HepG2 (cell line): ENCODE measurements around the gene MYO5A.

ENCODE experiments used
- E2F1 ChIP-seq: sonication (generic); formaldehyde crosslinking; IDR thresholded peaks from 2 replicates; pipeline ENCODE4 v1.5.0; 2020; ENCODE audit warnings: missing genetic modification reagents
- ETS1 ChIP-seq: sonication (generic); formaldehyde crosslinking; IDR thresholded peaks from 2 replicates; pipeline ENCODE4 v1.4.0; 2020; ENCODE audit warnings: missing genetic modification reagents
- EZH2 ChIP-seq: conservative IDR thresholded peaks from 2 replicates; pipeline ENCODE4 v1.6.1; 2012; ENCODE audit warnings: mild to moderate bottlenecking, low read depth, low read length, moderate library complexity
- POLR2A ChIP-seq, 2 experiments: IDR thresholded peaks; 2 replicates each; pipeline ENCODE4 v1.6.1; 2011; ENCODE audit warnings: low read depth in 2 of 2, low read length in 2 of 2, mild to moderate bottlenecking in 1 of 2, moderate library complexity in 1 of 2; ENCODE audit not compliant: insufficient read depth in 1 of 2

- no peak for TF ChIP-seq E2F1 (CRISPR knock-in tag)
- no peak for TF ChIP-seq EZH2
- no peak for TF ChIP-seq ETS1 (CRISPR knock-in tag)
- no peak for TF ChIP-seq POLR2A (IDR thresholded peaks at IDR 0.05; ENCODE audit: insufficient read depth in 1 of 2, low read depth in 2 of 2, low read length in 2 of 2)
Observed at GRCh38 chr15:52278135-52278534, 250.5 kb downstream of the MYO5A start.
